NCI-H510A (cell line): ENCODE results near the gene TNS1.
"Not testable (repeated sequence)": the region's sequence is repeated elsewhere in the genome, so short reads cannot be mapped to it uniquely, and the experiment has no call there.

Source experiments
- DNase-seq: peaks from one replicate; lab custom pipeline; 2025; lab: John Stamatoyannopoulos, UW

Gene TNS1

GRCh38 chr2:218002845-218003180 lies at the start of gene TNS1:
Gene TNS1, minus strand, starts transcription at chr2:218002995. Its CDS starts 123 bp downstream, at chr2:218002872.
- peak; percentile 49 for DNase-seq

GRCh38 chr2:218051903-218052302 lies 49.1 kb upstream of the TNS1 start:
- DNase-seq, result no peak

- DNase-seq, result no peak
These were observed 44.9 kb upstream of the TNS1 start for GRCh38 chr2:218047536-218048225.

GRCh38 chr2:218046238-218046637 lies 43.4 kb upstream of the TNS1 start:
- DNase-seq, result no peak

- not testable (repeated sequence) for DNase-seq
These were observed 41.8 kb upstream of the TNS1 start for GRCh38 chr2:218044599-218044998.

- DNase-seq, result no peak
These were observed 40.9 kb upstream of the TNS1 start for GRCh38 chr2:218043701-218044109.

GRCh38 chr2:218043100-218043499 lies 40.3 kb upstream of the TNS1 start:
- no peak for DNase-seq

GRCh38 chr2:218041302-218042168 lies 38.7 kb upstream of the TNS1 start:
- DNase-seq, result no peak

- DNase-seq, result no peak
These were observed 38.1 kb upstream of the TNS1 start for GRCh38 chr2:218040883-218041282.

GRCh38 chr2:218039171-218039570 lies 36.4 kb upstream of the TNS1 start:
- DNase-seq, result no peak

- DNase-seq, result no peak
These were observed 33.6 kb upstream of the TNS1 start for GRCh38 chr2:218036371-218036770.

GRCh38 chr2:218035463-218036100 lies 32.8 kb upstream of the TNS1 start:
- DNase-seq, result no peak

- DNase-seq, result peak; percentile 64
These were observed 31.9 kb upstream of the TNS1 start for GRCh38 chr2:218034497-218035213.

- no peak for DNase-seq
These were observed 31.0 kb upstream of the TNS1 start for GRCh38 chr2:218033590-218034496.

- no peak for DNase-seq
These were observed 30.4 kb upstream of the TNS1 start for GRCh38 chr2:218033208-218033589.

- no peak for DNase-seq
These were observed 29.8 kb upstream of the TNS1 start for GRCh38 chr2:218032336-218033171.

- DNase-seq, result no peak
These were observed 29.0 kb upstream of the TNS1 start for GRCh38 chr2:218031771-218032257.

- DNase-seq, result no peak
These were observed 28.5 kb upstream of the TNS1 start for GRCh38 chr2:218031261-218031660.

- no peak for DNase-seq
These were observed 27.8 kb upstream of the TNS1 start for GRCh38 chr2:218030409-218031195.
